Esophagus squamous epithelium (tissue), 5 donors: ENCODE data around the gene TFF2. TPM values are rescaled to one million over a fixed set of nuclear protein-coding genes. Genes with fewer than 3 reads are reported as not detected.

Experiments used
- DNase-seq: peaks from one replicate; lab custom pipeline; 2025; lab: John Stamatoyannopoulos, UW
- H3K27ac ChIP-seq, 4 donors: fragments of 200-600 bp; sonication (generic); one replicate each; pipeline ENCODE4 v1.5.1; 2016 to 2019; ENCODE audit warnings: mild to moderate bottlenecking in 1 of 4
- H3K27me3 ChIP-seq, 4 donors: fragments of 200-600 bp; sonication (generic); 1 replicate in 3 of 4; 2 replicates in 1 of 4; pipeline versions ENCODE4 v1.5.1 to v1.6.0; 2017 to 2021; ENCODE audit warnings: antibody characterized with exemption in 1 of 4
- H3K36me3 ChIP-seq, 3 donors: fragments of 200-600 bp; sonication (generic); one replicate each; pipeline ENCODE4 v1.5.1; 2016 to 2019
- H3K4me1 ChIP-seq, 3 donors: fragments of 200-600 bp; sonication (generic); one replicate each; pipeline ENCODE4 v1.5.1; 2017 to 2019
- H3K4me3 ChIP-seq, 4 donors: fragments of 200-600 bp; sonication (generic); 1 replicate in 3 of 4; 2 replicates in 1 of 4; pipeline ENCODE4 v1.5.1; 2016 to 2019; ENCODE audit warnings: mild to moderate bottlenecking in 2 of 4, moderate library complexity in 1 of 4
- H3K9me3 ChIP-seq, 3 donors: fragments of 200-600 bp; sonication (generic); one replicate each; pipeline ENCODE4 v1.5.1; 2016 to 2019
- POLR2A ChIP-seq, 4 donors: fragments of 450-650 bp; IDR thresholded peaks; one replicate each; pipeline ENCODE4 v1.6.1; 2017; ENCODE audit warnings: antibody characterized with exemption in 4 of 4, mild to moderate bottlenecking in 4 of 4, moderate library complexity in 3 of 4
- WGBS, 2 donors: methylation state at CpG; one replicate each; pipeline ENCODE4 v1.1.5; 2018; 5-methylcytosine and 5-hydroxymethylcytosine counted together
- intact Hi-C: fragments of 100-400 bp; cut with DNase I; formaldehyde crosslinking; loops from one replicate; pipeline ENCODE4 v1.15.0; 2022
- total RNA-seq, 4 donors: library from RNA; depleted of rRNA; stranded (reverse); fragments of >200 nt; gene quantifications; one replicate each; pipeline ENCODE4 v1.1.0, GENCODE V29; 2016
- TF ChIP-seq, protein P1 (sequence below), 6 experiments: fragments of 450-650 bp in 4 of 6; fragments of 200-600 bp in 2 of 6; sonication (generic) in 2 of 6; IDR thresholded peaks; one replicate each; pipeline ENCODE4 v1.5.1; 2016 to 2019; ENCODE audit warnings: antibody characterized with exemption in 6 of 6, mild to moderate bottlenecking in 4 of 6, moderate library complexity in 4 of 6
- donor health status: DM: yes; HTN: yes; CAD: no.

Gene TFF2
- total RNA-seq, 4 donors from 2014 or later, result 1.7 TPM; not detected in 3

DNA sequence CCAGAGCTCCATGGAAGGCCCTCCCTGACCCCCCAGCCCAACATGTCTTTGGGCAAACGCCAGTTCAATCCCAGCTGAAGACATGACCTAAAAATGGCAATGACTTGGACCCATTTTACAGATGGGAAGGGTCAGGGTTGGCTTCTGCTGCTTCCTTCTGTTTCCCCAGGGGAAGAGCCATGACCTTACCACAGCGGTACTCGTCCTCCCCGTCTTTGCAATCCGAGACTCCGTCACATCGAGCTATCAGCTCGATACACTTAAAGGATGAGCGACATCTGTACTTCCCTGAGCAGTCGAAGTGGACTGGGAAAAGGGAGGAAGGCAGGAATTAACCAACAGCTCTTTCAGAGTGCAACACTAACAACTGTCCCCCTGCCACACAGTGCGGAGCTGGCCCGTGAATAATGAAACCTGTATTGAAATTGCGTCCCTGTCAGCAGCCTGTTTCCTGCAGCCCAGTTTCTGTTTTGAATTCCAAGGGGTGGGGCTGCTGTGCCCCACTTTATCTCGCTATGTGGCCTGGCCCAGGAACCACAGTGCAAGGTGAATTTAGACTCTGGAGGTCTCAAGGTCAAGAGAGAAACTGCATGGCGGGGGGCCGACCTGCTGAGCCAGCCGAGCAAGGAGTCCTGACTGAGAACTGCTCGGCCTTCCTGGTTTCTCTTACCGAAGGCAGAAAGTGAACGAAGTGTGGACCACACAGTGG, 38.1 kb upstream of the TFF2 start:
- H3K4me3 ChIP-seq, result no peak overlapping the region
- no peak overlapping the region for H3K27ac ChIP-seq
- H3K27me3 ChIP-seq, result peaks cover 0 to 68% (median 0%) of the 10 kb centered on the region in 4 donors
- intact Hi-C loops, result no loop called here
- H3K4me1 ChIP-seq, result no peaks in the 10 kb centered on the region
- H3K9me3 ChIP-seq, result no peaks in the 10 kb centered on the region
- WGBS, 2 donors, result 73 to 75% methylated on average over 13 of the region's 20 CpGs
- TF ChIP-seq, protein P1, sequence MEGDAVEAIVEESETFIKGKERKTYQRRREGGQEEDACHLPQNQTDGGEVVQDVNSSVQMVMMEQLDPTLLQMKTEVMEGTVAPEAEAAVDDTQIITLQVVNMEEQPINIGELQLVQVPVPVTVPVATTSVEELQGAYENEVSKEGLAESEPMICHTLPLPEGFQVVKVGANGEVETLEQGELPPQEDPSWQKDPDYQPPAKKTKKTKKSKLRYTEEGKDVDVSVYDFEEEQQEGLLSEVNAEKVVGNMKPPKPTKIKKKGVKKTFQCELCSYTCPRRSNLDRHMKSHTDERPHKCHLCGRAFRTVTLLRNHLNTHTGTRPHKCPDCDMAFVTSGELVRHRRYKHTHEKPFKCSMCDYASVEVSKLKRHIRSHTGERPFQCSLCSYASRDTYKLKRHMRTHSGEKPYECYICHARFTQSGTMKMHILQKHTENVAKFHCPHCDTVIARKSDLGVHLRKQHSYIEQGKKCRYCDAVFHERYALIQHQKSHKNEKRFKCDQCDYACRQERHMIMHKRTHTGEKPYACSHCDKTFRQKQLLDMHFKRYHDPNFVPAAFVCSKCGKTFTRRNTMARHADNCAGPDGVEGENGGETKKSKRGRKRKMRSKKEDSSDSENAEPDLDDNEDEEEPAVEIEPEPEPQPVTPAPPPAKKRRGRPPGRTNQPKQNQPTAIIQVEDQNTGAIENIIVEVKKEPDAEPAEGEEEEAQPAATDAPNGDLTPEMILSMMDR (IDR thresholded peaks at IDR 0.05), result no peak
- no peak for TF ChIP-seq POLR2A (IDR thresholded peaks at IDR 0.05)
- no peaks in the 10 kb centered on the region for H3K36me3 ChIP-seq
- DNase-seq, result no peak

DNA sequence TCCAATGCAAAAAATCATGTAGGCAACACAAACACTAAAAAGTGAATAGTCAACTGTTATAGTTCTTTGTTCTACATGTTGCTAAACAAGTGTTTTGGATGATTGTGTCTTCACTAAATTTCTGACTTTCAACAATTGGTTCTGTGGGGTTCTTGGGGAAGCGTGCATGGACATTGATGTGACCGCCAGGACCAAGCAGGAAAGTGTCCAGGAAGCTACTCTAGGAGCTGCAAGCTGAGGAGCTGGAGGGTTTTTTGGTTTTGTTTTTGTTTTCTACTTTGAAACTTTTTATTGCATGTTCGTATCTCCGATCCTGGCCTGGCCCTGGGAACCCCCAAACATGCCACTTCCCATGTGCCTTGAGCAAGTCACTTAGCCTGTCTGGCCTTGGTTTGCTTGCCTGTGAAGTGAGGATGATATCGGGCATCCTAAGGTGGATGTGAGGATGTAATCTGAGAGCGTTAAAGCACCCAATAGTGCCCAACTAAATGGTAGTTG, 37.1 kb upstream of the TFF2 start:
- no peak overlapping the region for H3K27ac ChIP-seq
- TF ChIP-seq, protein P1 (IDR thresholded peaks at IDR 0.05), result no peak
- no peak for TF ChIP-seq POLR2A (IDR thresholded peaks at IDR 0.05)
- no peaks in the 10 kb centered on the region for H3K36me3 ChIP-seq
- intact Hi-C loops, result no loop called here
- H3K9me3 ChIP-seq, result no peaks in the 10 kb centered on the region
- 90 to 93% methylated on average over 6 of the region's 6 CpGs for WGBS, 2 donors
- no peak overlapping the region for H3K4me3 ChIP-seq
- peaks cover 0 to 72% (median 0%) of the 10 kb centered on the region in 4 donors for H3K27me3 ChIP-seq
- no peak for DNase-seq
- no peaks in the 10 kb centered on the region for H3K4me1 ChIP-seq

DNA sequence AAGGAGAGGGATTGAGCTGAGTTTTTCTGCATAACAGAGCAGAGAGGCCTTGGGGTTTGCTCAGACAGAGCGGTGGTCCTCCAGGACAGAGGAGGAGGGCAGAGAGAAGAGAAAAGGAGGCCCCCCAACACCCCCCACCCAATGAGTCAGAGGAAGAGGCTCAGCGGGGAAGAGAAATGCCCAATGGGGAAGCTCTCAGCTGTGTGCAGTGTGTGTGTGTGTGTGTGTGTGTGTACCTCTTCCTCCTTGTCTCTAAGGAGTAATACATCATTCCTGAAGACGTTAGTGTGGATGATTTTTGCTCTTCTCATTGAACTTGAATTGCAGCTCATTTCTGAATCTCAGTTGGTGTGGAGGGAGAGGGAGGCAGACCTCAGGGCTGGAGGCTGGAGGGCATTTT, 36.4 kb upstream of the TFF2 start:
- Histone ChIP-seq H3K27ac (no peak overlapping the region), H3K9me3 (no peaks in the 10 kb centered on the region), H3K4me3 (no peak overlapping the region), H3K27me3 (peaks cover 0 to 65% (median 0%) of the 10 kb centered on the region in 4 donors), H3K36me3 (no peaks in the 10 kb centered on the region), H3K4me1 (no peaks in the 10 kb centered on the region)
- DNase-seq, result no peak
- intact Hi-C loops, result no loop called here
- 43 to 70% methylated on average over 3 of the region's 3 CpGs for WGBS, 2 donors
- no peak for TF ChIP-seq POLR2A (IDR thresholded peaks at IDR 0.05)
- TF ChIP-seq, protein P1 (IDR thresholded peaks at IDR 0.05), result no peak

DNA sequence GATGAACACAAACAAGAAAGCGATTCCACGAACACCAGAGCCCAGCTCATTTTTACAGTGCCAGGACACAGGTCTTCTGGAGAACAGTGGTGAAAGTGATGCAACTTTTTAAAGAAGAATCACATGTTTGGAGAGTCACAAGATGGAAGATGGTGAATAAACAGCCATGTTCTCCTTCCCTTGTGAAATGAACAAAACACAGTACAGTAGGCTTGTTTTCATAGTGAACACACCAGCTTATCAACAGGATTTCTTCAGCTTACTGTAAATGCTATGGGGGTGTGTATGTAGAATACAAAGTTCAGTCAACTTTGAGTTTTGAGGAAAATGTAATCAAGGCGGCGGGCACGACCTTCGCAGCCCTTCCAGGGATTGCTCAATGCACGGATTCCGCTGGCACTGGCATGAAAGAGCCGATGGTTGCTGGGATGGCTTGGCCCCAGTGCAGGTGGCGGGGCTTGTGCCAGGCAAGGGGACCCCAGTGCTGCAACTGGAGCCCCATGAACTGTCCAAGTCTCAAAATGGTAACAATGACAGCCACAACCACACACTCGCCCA, 35.3 kb upstream of the TFF2 start:
- no peaks in the 10 kb centered on the region for H3K9me3 ChIP-seq
- no peaks in the 10 kb centered on the region for H3K36me3 ChIP-seq
- 93 to 94% methylated on average over 6 to 10 of the region's 11 CpGs for WGBS, 2 donors
- no peak overlapping the region for H3K27ac ChIP-seq
- H3K4me3 ChIP-seq, result no peak overlapping the region
- H3K27me3 ChIP-seq, result peaks cover 0 to 55% (median 0%) of the 10 kb centered on the region in 4 donors
- intact Hi-C loops, result no loop called here
- no peak for DNase-seq
- H3K4me1 ChIP-seq, result no peaks in the 10 kb centered on the region
- no peak for TF ChIP-seq POLR2A (IDR thresholded peaks at IDR 0.05)
- TF ChIP-seq, protein P1 (IDR thresholded peaks at IDR 0.05), result no peak

DNA sequence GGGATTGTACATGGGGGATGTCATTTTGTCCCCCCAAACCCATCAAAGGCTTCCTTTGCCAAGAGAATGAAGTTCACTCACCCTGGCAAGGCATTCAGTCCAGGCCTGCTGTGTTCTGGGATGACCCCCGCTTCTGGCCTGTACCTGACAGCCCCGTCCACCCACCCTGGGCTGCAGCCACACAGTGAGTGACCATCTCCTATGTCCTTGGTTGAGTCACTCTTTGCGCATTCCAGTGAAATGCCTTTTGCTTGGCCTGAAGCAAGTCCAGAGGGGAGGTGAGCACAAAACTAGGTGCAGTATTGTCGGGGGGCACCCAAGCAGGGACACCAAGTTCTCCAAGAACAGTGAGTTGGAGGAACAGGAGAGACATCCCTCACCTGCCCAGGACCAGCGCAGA, 34.8 kb upstream of the TFF2 start:
- Histone ChIP-seq H3K27me3 (peaks cover 0 to 52% (median 0%) of the 10 kb centered on the region in 4 donors), H3K36me3 (no peaks in the 10 kb centered on the region), H3K4me3 (no peak overlapping the region), H3K27ac (no peak overlapping the region), H3K9me3 (no peaks in the 10 kb centered on the region), H3K4me1 (no peaks in the 10 kb centered on the region)
- no peak for TF ChIP-seq POLR2A (IDR thresholded peaks at IDR 0.05)
- TF ChIP-seq, protein P1 (IDR thresholded peaks at IDR 0.05), result no peak
- intact Hi-C loops, result no loop called here
- no peak for DNase-seq
- 92 to 94% methylated on average over 3 to 4 of the region's 5 CpGs for WGBS, 2 donors
